AG04449 (cell line): ENCODE measurements around the gene KCNH6.

ENCODE experiments used
- CTCF ChIA-PET: fragments of 350-600 bp; formaldehyde crosslinking; extraction: SDS; loops from one replicate; lab custom pipeline; 2021; ENCODE audit warnings: antibody characterized with exemption; lab: Yijun Ruan, JAX
- POLR2A ChIA-PET: fragments of 400-600, 350-600 bp; formaldehyde crosslinking; extraction: SDS; loops from one replicate; lab custom pipeline; 2020; ENCODE audit warnings: antibody characterized with exemption, inconsistent platforms; lab: Yijun Ruan, JAX
- DNase-seq: peaks from one replicate; pipeline ENCODE4 v3.0.0-alpha.2; 2010; ENCODE audit warnings: low read depth, low spot score
- H3K4me3 ChIP-seq: 2 replicates; pipeline ENCODE4 v1.5.1; 2011; ENCODE audit warnings: low read depth, mild to moderate bottlenecking, control low read depth, low read length
- TF ChIP-seq, protein P1 (sequence below): IDR thresholded peaks from one replicate; pipeline ENCODE4 v1.5.1; 2011; ENCODE audit warnings: mild to moderate bottlenecking, moderate library complexity, low read length, control low read depth, inconsistent platforms; ENCODE audit not compliant: insufficient read depth; ENCODE audit errors: missing control alignments

The KCNH6 gene

GRCh38 chr17:63476854-63477479, 46.2 kb upstream of the KCNH6 start, which contains the start of gene ACE:
Gene ACE, plus strand, starts transcription at chr17:63477061. Its CDS starts 34 bp downstream, at chr17:63477095.
- POLR2A ChIA-PET = no interaction called here
- no peak for DNase-seq

GRCh38 chr17:63477480-63478440, 45.4 kb upstream of the KCNH6 start:
- CTCF ChIA-PET = interaction anchor here (0.6 to 7.8 kb wide), 24 partner anchors 10 to 396 kb away, joined by 3 to 251 read pairs (median 8); no protein-coding TSS in a partner anchor
- TF ChIP-seq, protein P1, sequence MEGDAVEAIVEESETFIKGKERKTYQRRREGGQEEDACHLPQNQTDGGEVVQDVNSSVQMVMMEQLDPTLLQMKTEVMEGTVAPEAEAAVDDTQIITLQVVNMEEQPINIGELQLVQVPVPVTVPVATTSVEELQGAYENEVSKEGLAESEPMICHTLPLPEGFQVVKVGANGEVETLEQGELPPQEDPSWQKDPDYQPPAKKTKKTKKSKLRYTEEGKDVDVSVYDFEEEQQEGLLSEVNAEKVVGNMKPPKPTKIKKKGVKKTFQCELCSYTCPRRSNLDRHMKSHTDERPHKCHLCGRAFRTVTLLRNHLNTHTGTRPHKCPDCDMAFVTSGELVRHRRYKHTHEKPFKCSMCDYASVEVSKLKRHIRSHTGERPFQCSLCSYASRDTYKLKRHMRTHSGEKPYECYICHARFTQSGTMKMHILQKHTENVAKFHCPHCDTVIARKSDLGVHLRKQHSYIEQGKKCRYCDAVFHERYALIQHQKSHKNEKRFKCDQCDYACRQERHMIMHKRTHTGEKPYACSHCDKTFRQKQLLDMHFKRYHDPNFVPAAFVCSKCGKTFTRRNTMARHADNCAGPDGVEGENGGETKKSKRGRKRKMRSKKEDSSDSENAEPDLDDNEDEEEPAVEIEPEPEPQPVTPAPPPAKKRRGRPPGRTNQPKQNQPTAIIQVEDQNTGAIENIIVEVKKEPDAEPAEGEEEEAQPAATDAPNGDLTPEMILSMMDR = no peak
- POLR2A ChIA-PET = interaction anchor here (0.8 kb wide), 1 partner anchor 44 kb away, joined by 3 read pairs; no protein-coding TSS in a partner anchor

More at GRCh38 chr17:63476854-63477479, 46.2 kb upstream of the KCNH6 start, which contains the start of gene ACE:
- peak within 1 kb of the TSS; percentile 55 for H3K4me3 ChIP-seq
- TF ChIP-seq, protein P1 = no peak
- CTCF ChIA-PET = interaction anchor here (6.6 to 7.8 kb wide), 3 partner anchors 10 to 52 kb away, joined by 71 to 251 read pairs (median 90); no protein-coding TSS in a partner anchor

GRCh38 chr17:63478814-63479494, 44.2 kb upstream of the KCNH6 start:
- H3K4me3 ChIP-seq = peak overlapping the region; percentile 8; the same call in 1 of the 2 replicates
- POLR2A ChIA-PET = interaction anchor here (0.8 to 1.0 kb wide), 3 partner anchors 18 to 53 kb away, joined by 3 read pairs; no protein-coding TSS in a partner anchor
- CTCF ChIA-PET = interaction anchor here (0.8 to 7.8 kb wide), 30 partner anchors 9 to 397 kb away, joined by 3 to 251 read pairs (median 5); no protein-coding TSS in a partner anchor
- peak; percentile 65 for DNase-seq
- TF ChIP-seq, protein P1 = peak; percentile 99

More at GRCh38 chr17:63477480-63478440, 45.4 kb upstream of the KCNH6 start:
- DNase-seq = no peak
- peak overlapping the region; percentile 55 for H3K4me3 ChIP-seq

GRCh38 chr17:63479495-63480184, 43.5 kb upstream of the KCNH6 start:
- TF ChIP-seq, protein P1 = no peak
- no peak for DNase-seq
- POLR2A ChIA-PET = interaction anchor here (1.0 kb wide), 2 partner anchors 19 to 54 kb away, joined by 3 read pairs; no protein-coding TSS in a partner anchor
- CTCF ChIA-PET = interaction anchor here (0.6 to 7.8 kb wide), 32 partner anchors 8 to 398 kb away, joined by 3 to 251 read pairs (median 5); no protein-coding TSS in a partner anchor
- H3K4me3 ChIP-seq = no peak overlapping the region

DNA sequence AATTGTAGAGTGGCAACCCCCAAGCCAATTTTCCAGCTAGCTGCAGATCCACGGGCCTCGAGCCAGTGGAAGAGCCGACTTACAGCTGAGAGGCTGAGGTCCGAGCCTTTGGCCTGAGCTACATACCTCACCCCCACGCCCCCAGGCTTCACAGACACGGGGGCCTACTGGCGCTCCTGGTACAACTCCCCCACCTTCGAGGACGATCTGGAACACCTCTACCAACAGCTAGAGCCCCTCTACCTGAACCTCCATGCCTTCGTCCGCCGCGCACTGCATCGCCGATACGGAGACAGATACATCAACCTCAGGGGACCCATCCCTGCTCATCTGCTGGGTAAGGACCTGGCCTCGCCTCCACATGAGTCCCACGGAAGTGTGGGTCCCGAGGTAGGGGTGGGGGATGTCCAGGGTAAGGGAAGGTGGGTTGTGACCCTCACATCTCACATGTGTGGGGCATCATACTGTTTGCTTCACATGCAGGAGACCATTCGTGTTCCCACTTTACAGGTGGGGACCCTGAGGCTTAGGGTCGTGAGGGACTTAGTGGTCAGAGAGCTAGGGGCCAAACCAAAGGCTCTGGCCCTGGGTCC, 42.9 kb upstream of the KCNH6 start:
- H3K4me3 ChIP-seq = no peak overlapping the region
- POLR2A ChIA-PET = interaction anchor here (1.0 kb wide), 1 partner anchor 54 kb away, joined by 3 read pairs; no protein-coding TSS in a partner anchor
- no peak for DNase-seq
- CTCF ChIA-PET = interaction anchor here (0.6 to 7.8 kb wide), 14 partner anchors 11 to 135 kb away, joined by 3 to 251 read pairs (median 13); no protein-coding TSS in a partner anchor
- TF ChIP-seq, protein P1 = no peak
